Mesodermal cell (in vitro differentiated cells): ENCODE data around the gene PLXND1.

Source experiments
- H3K27ac ChIP-seq: 2 replicates; pipeline ENCODE4 v1.7.0; 2013; ENCODE audit warnings: mild to moderate bottlenecking, low read depth, low read length, moderate library complexity; ENCODE audit not compliant: severe bottlenecking
- H3K36me3 ChIP-seq: 2 replicates; pipeline ENCODE4 v1.7.1; 2013; ENCODE audit warnings: mild to moderate bottlenecking, low read length, moderate library complexity; ENCODE audit not compliant: control insufficient read depth, insufficient read depth
- H3K4me1 ChIP-seq: one replicate; pipeline ENCODE4 v1.7.1; 2013; ENCODE audit warnings: mild to moderate bottlenecking, low read length; ENCODE audit not compliant: insufficient read depth, control insufficient read depth, poor library complexity, severe bottlenecking
- H3K4me3 ChIP-seq: 2 replicates; pipeline ENCODE4 v1.7.0; 2013; ENCODE audit warnings: low read length, control low read depth, mild to moderate bottlenecking; ENCODE audit not compliant: insufficient read depth, poor library complexity, severe bottlenecking; ENCODE audit errors: extremely low read depth
- H3K9me3 ChIP-seq: 2 replicates; pipeline ENCODE4 v1.7.1; 2013; ENCODE audit warnings: mild to moderate bottlenecking, low read length, moderate library complexity; ENCODE audit not compliant: control insufficient read depth
- whole genome bisulfite sequencing, 2 experiments: methylation state at CpG; one replicate each; pipeline ENCODE4 v1.1.5; 2013; ENCODE audit warnings: missing lambda C conversion rate in 2 of 2; ENCODE audit not compliant: insufficient coverage in 2 of 2; 5-methylcytosine and 5-hydroxymethylcytosine counted together

PLXND1 gene

GRCh38 chr3:129514110-129514509 is 92.4 kb downstream of the PLXND1 start:
- H3K36me3 ChIP-seq, result peaks cover 29% of the 10 kb centered on the region
- no peaks in the 10 kb centered on the region for H3K4me1 ChIP-seq
- 90 to 99% methylated on average over 10 of the region's 10 CpGs for WGBS, 2 experiments

GRCh38 chr3:129513705-129514104 is 92.8 kb downstream of the PLXND1 start:
- Histone ChIP-seq H3K36me3 (peaks cover 29% of the 10 kb centered on the region), H3K4me3 (no peak overlapping the region), H3K27ac (no peak overlapping the region), H3K9me3 (no peaks in the 10 kb centered on the region), H3K4me1 (no peaks in the 10 kb centered on the region)
- WGBS, 2 experiments, result 90 to 96% methylated on average over 8 of the region's 8 CpGs

More at GRCh38 chr3:129514110-129514509, 92.4 kb downstream of the PLXND1 start:
- no peak overlapping the region for H3K27ac ChIP-seq
- H3K4me3 ChIP-seq, result no peak overlapping the region
- H3K9me3 ChIP-seq, result no peaks in the 10 kb centered on the region

GRCh38 chr3:129512595-129512994 is 93.9 kb downstream of the PLXND1 start:
- H3K9me3 ChIP-seq, result no peaks in the 10 kb centered on the region
- no peak overlapping the region for H3K4me3 ChIP-seq
- H3K27ac ChIP-seq, result no peak overlapping the region
- no peaks in the 10 kb centered on the region for H3K4me1 ChIP-seq
- H3K36me3 ChIP-seq, result peaks cover 28% of the 10 kb centered on the region

- Histone ChIP-seq H3K27ac (no peak overlapping the region), H3K9me3 (no peaks in the 10 kb centered on the region), H3K4me1 (no peaks in the 10 kb centered on the region), H3K4me3 (no peak overlapping the region), H3K36me3 (peaks cover 37% of the 10 kb centered on the region)
- WGBS, 2 experiments, result 93 to 96% methylated on average over 7 to 9 of the region's 9 CpGs
Measured at GRCh38 chr3:129507181-129507831, 99.2 kb downstream of the PLXND1 start.

- H3K4me1 ChIP-seq, result no peaks in the 10 kb centered on the region
- H3K36me3 ChIP-seq, result peaks cover 29% of the 10 kb centered on the region
- H3K4me3 ChIP-seq, result no peak overlapping the region
- no peaks in the 10 kb centered on the region for H3K9me3 ChIP-seq
- H3K27ac ChIP-seq, result no peak overlapping the region
- WGBS, 2 experiments, result 93 to 98% methylated on average over 8 to 9 of the region's 9 CpGs
Measured at GRCh38 chr3:129506231-129506742, 100.2 kb downstream of the PLXND1 start.

- Histone ChIP-seq H3K9me3 (no peaks in the 10 kb centered on the region), H3K4me3 (no peak overlapping the region), H3K4me1 (no peaks in the 10 kb centered on the region), H3K27ac (no peak overlapping the region), H3K36me3 (peaks cover 28% of the 10 kb centered on the region)
- 98 to 100% methylated on average over 5 of the region's 6 CpGs for WGBS, 2 experiments
Measured at GRCh38 chr3:129505341-129505740, 101.1 kb downstream of the PLXND1 start.
